H4 (cell line): ENCODE data around the gene FAM193A. TPM values are rescaled to one million over a fixed set of nuclear protein-coding genes. Genes with fewer than 3 reads are reported as not detected.

ENCODE experiments used
- DNase-seq: peaks from one replicate; pipeline ENCODE4 v3.0.0-alpha.2; 2015; ENCODE audit warnings: low spot score
- total RNA-seq: library from RNA; depleted of rRNA; stranded (reverse); fragments of >200 nt; shearing (Covaris generic); gene quantifications from 2 replicates; pipeline ENCODE4 v1.2.3, GENCODE V29; 2014

The FAM193A gene
- total RNA-seq, 1 experiment from 2014 or later, result 8.9 TPM

DNA sequence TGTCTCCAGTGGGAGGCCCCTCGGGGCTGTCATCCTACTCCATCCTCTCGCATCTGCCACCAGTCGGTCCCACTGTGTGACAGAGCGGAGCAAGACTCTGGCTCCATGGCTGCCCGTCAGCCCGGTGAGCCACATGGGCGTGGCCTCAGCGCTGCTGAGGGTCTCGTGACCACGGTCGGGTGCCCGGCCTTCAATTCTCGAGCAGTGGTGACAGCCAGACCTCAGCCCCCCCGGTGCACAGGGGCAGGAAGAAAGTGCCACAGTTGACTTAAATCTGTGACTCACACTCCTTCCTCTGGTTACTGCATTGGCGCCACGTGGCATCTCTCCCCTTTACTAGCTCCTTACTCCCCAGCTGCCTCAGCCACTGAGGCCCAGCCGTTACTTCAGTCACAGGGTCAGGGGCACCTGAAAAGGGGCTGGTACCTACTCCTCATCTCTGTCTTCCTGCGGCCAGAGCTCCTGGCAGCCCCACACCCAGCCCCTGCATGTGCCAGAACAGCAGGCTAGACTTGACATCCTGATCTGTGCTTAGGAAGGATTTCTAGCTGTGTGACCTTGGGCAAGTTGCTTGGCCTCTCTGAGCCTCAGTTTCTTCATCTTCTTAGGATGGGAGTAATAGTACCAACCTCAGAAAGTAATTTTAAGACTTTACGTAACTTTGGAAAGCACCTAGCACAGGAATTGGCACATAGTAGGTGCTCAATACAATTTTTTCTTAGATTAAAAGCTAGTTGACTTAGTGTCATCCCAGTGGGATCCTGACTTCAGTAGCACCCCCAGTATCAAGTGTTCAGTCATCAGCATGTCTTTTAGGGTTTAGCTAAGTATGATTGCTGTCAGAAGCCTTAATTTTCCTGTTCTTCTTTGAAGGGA is 153.6 kb downstream of the FAM193A start:
- no peak for DNase-seq

DNA sequence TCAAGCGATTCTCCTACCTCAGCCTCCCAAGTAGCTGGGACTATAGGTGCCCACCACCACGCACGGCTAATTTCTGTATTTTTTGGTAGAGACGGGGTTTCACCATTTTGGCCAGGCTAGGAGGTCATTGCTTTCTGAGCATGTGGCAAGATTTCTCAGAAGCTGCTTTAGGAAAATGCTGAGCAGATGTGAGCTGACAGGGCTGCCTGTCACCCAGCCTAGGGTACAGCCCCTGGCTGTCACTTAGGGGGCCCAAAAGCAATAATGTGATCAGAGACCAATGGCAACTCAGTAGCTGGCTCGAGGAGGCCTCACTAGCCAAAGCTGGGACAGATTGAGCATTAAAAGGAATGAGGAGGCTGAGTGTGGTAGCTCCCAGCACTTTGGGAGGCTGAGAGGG is 154.9 kb downstream of the FAM193A start:
- DNase-seq, result no peak

DNA sequence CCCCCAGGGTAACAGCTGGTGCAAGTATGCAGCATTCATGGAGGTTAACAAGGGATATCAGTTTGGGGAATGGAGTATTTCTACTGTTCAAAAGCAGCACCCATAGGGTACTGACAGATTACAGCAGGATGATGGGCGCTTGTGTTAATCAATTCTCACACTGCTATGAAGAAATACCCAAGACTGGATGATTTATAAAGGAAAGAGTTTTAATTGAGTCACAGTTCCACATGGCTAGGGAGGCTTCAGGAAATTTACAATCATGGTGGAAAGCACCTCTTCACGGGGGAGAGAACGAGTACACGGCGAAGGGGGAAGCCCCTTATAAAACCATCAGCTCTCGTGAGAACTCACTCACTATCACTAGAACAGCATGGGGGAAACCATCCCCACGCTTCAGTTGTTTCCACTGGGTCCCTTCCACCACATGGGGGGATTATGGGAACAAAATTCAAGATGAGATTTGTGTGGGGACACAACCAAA is 155.5 kb downstream of the FAM193A start:
- DNase-seq, result no peak

DNA sequence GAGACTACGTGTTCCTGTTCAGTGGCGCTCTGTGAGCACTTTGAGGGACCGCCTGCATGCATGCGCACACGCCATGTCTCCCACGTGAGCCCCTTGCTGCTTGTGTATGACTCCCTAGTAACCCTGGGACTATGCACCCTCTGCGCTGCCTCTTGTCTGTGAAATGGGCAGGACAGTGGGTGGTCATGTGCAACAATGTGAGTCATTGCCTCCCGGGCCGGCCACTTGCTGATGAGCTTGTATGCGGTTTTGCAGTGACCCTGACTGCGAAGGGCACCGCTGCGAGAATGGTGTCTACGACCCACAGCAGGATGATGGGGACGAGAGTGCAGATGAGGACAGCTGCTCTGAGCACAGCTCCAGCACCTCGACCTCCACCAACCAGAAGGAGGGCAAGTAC is 158.2 kb downstream of the FAM193A start:
- DNase-seq, result no peak

DNA sequence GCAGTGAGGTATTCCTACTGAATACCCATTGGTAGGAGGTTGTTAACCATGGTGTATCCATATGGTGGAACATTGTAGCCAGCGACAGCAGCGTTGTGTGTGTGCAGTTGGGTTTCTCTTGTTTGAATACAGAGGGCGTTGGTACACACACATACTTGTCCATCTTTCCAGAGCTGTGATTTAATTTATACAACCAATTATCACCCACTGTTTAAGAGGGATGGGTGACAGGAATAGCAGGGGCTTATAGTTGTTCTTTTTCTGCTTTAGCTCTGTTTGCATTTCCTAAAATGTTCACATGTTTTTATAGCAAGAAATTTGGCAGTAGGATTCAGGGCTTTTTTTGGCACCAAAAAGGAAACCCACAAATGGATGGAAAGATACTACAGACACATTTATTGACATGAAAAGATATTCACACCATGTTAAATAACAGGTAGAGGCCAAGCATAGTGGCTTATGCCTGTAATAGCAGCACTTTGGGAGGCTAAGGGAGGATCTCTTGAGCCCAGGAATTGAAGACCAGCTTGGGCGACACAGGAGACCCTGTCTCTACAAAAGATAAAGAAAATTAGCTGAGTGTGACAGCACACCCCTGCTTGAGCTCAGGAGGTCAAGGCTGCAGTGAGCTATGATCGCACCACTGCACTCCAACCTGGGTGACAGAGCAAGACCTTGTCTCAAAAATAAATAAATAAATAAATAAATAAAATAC is 159.1 kb downstream of the FAM193A start:
- DNase-seq, result no peak

DNA sequence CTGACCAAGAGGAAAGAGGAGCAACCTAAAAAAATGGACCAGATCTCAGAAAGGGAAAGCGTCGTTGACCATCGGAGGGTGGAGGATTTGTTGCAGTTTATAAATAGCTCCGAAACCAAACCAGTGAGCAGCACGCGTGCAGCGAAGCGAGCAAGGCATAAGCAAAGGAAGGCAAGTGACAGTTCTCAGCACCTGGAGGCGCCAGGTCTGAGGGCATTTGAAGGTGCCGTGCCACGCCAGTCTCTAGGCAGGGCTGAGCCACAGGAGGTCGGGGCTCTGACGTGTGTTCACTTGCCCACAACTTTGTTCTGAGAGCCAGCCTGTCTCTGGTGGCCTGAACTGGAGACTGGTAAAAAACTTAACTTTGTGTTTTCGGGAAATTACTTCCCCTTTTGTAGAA is 160.0 kb downstream of the FAM193A start:
- DNase-seq, result no peak

DNA sequence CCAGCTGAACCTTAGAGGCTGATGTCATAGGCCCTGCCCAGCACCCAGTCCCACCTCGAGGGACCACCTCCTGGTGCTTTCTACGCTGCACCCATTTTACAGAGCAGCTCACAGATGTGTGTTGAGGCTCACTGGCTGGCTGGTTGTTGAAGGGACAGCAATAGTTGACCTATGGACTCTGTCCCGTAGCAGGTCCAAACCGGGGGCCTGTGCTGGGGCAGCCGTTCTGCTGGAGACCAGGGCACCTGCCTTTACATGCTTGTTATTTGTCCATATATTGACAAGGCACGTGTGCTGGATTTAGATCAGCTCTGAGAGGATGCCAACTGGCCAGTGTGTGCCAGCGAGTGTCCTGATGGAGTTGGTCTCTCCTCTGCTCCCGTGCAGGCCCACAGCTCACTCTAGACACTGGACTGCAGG is 161.6 kb downstream of the FAM193A start:
- DNase-seq, result no peak

DNA sequence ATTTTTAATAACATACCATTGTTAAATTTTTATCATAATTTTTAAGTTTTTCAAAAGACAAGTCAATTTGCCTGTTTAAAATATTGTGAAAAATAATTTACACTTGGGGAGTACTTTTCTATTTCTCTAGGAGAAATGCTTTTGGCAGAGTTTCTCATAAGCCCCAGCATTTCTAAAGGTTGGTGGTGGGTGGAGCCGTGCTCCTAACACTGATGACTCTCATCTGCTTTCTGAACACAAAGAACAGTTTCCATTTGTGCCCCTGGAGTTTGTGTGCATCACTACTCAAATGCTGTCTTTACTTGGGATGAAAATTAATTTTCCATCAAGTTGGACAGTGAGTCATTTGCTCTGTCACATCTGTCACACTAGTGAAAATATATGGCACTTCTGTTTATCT is 162.1 kb downstream of the FAM193A start:
- no peak for DNase-seq

DNA sequence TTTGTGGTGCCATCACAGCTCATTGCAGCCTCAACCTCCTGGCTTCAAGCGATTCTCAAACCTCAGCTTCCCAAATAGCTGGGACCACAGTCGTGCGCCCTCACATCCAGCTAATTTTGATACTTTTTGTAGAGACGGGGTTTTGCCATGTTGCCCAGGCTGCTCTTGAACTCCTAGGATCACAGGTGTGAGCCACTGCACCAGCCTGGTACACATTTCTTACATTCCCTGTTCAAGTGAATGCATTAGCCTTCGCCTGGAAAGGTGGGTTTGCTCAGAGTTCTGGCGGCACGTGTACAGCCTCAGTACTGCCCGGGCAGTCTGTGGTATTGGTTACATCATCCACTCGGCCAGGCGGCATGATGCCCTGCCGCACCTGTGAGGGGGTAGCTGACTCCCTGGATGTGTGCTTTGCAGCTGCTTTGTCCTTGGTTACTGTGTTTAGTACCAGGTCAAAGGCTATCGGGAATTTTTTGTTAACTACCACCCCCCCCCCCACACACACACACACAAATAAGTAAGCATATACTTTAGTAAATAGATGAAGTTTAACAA is 162.6 kb downstream of the FAM193A start:
- DNase-seq, result no peak

DNA sequence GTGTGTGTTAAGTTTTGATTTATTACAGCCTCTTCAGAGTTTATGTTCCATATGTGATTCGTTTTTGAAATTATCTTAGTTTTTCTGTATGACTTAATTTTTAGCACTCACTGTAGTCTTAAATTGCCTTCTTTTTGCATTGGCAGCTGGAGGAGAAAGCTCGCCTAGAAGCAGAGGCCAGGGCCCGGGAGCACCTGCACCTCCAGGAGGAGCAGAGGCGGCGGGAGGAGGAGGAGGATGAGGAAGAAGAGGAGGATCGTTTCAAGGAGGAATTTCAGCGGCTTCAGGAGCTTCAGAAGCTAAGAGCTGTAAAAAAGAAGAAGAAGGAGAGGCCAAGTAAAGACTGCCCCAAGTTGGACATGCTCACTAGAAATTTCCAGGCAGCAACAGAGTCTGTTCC is 163.1 kb downstream of the FAM193A start:
- no peak for DNase-seq

DNA sequence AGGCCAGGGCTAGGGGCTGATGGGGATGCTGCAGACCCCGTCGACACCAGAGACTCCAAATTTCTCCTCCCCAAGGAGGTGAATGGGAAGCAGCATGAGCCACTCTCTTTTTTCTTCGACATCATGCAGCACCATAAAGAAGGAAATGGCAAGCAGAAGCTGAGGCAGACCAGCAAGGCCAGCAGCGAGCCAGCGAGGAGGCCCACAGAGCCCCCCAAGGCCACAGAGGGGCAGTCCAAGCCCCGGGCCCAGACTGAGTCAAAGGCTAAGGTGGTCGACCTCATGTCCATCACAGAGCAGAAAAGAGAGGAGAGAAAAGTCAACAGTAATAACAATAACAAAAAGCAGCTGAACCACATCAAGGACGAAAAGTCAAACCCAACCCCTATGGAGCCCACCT is 163.6 kb downstream of the FAM193A start:
- DNase-seq, result no peak

DNA sequence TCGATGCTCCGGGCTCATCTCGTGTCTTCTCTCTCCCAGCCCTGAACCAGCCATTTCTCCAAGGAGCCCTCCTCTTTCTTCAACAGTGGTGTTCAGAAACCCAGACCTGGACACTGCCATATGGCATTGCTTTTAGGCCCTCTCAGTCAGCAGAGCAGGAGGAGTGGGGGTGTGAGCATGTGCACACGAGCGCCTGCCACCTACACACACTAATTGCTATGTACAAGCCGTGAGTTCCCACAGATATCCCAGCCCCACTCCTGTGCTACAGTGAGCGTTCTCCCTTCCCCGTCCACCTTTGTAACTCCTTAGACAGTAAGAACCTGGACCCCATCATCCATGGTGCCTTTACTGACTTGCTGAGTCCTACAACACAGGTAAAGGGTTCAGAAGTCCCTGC is 165.9 kb downstream of the FAM193A start:
- DNase-seq, result no peak

DNA sequence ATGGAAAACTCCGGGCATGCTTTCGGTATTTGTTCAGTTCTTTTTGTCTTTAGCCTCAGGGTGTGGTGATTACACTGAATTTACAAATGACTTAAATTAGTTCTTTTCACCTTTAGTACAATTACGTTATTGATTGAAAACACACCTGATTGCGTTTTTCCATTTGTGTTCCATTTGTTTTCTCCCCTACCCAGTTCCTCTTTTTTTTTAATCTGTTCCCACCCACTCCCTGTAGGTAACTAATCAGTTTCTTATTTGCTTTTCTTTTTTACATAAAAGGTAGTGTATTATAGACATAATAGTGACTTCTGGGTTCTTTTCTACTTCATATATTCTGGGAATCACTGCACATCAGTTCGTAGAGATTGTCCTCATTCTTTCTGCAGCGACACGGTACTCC is 166.3 kb downstream of the FAM193A start:
- DNase-seq, result no peak

DNA sequence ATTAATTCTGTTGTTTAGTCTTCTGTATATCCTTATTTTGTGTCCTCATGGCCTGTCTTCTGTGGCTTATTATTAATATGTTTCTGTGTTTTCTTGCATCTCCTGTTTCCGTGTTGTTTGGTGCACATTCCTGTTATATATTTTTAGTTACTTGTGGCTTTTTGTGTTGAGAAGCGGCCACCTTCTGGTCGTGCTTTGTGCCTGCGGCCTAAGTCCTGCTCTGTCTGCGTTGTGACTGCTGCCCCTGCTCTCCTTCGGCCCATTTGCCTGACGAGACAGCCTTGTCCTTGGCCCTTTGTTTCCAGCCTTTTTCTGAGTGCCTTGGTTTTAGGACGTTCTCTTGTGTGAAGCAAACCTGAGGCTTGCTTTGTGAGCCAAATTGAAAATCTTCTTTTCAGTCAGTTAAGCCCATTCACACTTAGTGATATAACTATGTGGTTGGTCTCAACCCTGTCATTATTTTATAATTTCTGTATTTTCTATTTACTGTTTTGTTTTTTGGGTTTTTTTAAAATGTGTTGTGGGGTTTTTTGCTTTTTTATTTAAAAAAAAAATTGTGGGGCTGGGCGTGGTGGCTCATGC is 175.9 kb downstream of the FAM193A start:
- no peak for DNase-seq

DNA sequence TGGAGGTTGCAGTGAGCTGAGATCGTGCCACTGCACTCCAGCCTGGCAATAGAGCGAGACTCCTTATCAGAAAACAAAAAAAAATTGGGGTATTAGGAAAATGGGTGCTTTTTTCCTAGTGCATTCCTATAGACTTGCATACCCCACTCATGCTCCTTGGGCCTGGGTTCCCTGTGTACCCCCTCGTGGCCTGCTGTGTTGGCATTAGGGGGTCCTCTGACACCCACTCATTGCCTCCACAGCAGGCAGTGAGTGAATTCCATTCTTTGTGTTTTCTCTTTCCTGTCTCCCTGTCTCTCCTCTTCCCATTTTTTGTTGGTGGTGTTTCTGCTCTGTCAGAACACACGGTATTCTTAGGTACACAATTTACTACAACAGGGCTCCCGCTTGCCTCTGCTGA is 176.9 kb downstream of the FAM193A start:
- no peak for DNase-seq

DNA sequence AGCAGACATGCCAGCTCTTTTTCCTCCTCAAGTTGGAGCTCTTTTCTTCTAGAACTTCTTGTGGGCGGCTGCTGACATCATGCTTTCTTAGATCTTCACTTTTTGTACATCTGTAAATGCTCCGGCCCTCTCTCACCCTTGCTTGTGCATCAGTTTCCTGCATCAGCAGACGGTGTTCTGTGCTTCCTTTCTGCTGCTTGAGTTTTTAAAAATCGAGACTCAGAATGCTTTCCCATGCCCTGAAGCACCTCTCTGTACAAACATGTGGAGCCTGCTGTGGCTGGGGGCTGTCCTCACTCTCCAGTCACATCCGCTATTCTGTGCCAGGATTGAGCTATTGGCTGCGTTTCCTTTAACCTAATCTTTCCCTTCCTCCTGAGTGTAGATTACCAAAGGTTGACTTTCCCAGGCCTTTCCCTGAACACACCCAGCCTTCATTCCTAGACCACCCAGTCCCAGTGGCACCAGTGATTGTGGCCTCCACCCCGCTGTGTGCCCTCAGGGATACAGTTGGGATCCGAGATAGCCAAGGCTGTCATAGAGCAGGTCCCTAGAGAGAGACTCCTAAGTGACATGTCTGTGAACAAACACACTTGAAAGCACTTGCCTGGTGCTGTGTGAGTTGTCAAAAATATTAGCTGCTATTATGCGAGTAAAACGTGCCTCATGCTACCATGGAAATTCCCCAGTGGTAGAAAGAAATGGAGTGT is 177.8 kb downstream of the FAM193A start:
- no peak for DNase-seq

DNA sequence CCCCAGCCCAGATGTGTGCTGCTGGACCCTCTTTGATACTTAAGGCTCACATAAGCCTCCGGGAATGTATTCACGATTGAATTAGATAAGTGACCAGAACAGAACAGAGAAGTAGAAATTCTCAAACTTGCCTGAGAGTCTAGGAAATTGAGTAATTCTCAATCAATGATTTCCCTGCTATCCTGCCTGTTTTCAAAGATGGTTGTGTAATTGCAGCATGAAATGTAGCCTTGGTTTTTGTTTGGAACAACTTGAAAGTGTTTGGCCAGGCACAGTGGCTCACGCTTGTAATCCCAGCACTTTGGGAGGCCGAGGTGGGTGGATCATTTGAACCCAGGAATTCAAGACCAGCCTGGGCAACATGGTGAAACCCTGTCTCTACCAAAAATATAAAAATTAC is 178.5 kb downstream of the FAM193A start:
- DNase-seq, result no peak

DNA sequence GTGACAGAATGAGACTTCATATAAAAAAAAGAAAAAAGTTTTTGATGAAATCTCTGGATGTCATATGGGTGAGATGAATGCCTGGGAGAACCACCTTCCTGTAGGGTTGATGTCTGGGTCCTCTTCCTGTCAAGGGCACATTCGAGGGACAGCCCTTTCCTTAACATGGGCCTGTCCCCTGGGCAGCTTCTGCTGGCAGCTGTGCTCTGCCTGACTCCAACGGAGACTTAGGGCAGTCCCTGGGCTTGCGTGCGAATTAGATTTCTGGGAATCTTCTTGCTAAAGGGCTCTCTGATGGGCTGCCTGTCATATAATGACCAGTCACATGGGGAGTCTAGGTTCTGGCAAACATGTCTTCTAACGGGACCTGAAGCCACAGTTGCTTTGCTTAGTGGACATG is 179.0 kb downstream of the FAM193A start:
- DNase-seq, result no peak

DNA sequence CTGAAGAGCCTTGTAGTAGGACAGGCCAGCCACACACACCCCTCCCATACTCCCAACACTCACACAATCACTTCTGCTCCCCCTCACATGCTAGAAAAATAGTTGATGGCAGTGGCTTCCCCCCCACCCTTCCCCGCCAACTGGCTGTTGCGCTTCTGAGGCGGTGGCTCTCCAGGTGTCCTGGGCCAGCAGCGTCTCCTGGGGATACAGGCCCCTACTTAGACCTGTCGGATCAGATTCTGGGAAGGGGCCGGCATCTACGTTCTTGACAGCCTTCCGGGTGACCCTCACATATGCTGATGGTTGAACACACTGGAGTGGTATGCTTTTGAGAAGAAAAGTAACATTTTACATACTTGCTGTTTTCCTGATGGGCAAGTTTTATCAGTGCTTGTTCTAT is 179.8 kb downstream of the FAM193A start:
- no peak for DNase-seq

DNA sequence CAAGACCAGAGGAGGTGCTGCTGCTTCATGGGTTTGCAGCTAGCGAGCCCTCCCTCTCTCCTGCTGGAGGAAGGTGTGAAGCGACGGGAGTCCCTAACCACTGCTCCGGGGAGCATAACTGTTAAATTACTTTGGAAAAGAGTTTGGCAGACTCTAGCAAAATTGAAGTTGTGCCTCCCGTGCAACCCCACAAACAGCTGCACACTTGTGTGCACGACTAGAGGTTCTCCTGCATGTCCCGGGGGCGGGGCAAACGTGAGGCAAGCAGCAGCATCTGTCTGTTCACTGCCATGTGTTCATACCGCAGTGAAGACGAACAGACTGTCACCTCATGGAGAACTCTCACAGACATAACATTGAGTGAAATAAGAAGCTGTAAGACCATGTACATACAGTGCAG is 185.1 kb downstream of the FAM193A start:
- no peak for DNase-seq

DNA sequence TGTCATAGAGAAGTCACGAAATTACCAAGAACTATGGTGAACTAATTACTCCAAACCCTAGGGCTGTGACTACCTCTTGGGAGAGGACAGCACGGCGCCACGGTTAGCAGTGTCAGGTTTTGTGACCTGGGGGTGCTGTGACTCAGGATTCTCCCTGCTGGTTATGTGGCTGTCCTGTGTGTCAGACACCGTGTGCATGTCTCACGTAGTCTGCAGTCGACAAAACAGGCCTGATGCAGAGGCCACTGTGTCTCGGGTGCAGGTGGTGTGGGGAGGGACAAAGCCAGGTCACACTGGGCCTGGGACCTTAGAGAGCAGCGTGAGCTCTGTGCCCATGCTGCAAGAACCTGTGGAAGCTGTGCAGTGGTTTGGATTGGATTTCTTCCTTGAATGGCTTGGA is 185.6 kb downstream of the FAM193A start:
- peak; percentile 7 for DNase-seq

DNA sequence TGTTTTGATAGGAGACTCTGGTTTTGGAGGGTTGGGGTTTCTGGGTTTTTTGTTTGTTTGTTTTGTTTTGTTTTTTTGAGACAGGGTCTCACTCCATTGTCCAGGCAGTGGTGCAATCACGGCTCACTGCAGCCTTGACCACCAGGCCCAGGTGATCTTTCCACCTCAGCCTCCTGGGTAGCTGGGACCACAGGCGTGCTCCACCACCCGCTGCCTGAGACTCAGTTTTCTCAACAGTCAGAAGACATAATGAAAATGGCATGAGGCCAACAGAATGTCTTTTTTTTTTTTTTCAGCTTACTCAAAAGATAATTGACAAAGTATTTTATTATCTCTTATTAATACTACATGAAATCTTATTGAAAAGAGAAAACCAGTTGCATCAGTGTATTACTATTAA is 187.3 kb downstream of the FAM193A start:
- no peak for DNase-seq
